ENCODE results near the gene TSN. TPM values are rescaled to one million over a fixed set of nuclear protein-coding genes. Genes with fewer than 3 reads are reported as not detected.

The TSN gene
- total RNA-seq, 1 experiment from 2014 or later, result 96.0 TPM

- POLR2A ChIA-PET, result no interaction called here
Observed at GRCh38 chr2:121788685-121789084, 33.2 kb downstream of the TSN start.

GRCh38 chr2:121790276-121790956, 35.0 kb downstream of the TSN start:
- Histone ChIP-seq H3K4me3 (ENCODE audit: low read depth in 2 of 2, low read length in 2 of 2) (no peak overlapping the region), H3K9me3 (ENCODE audit: control insufficient read depth, insufficient read depth, low read depth, low read length) (no peaks in the 10 kb centered on the region), H3K36me3 (ENCODE audit: control insufficient read depth, insufficient read depth, low read length) (no peaks in the 10 kb centered on the region), H3K27ac (ENCODE audit: low read length) (no peak overlapping the region), H3K4me1 (ENCODE audit: control insufficient read depth, insufficient read depth, low read length) (no peaks in the 10 kb centered on the region), H3K27me3 (ENCODE audit: control insufficient read depth, insufficient read depth, low read length) (no peaks in the 10 kb centered on the region)
- intact Hi-C loops (cut with micrococcal nuclease; ENCODE audit: unreplicated experiment) (no loop called here), in situ Hi-C loops (cut with HindIII; ENCODE audit: low pct_unique_long_range_greater_than_20kb, low sequenced_read_pairs) (no loop called here)
- ATAC-seq (peak; percentile 86), DNase-seq (ENCODE audit: low read depth, low spot score) (peak; percentile 42)
- ChIA-PET CTCF (no interaction called here), POLR2A (no interaction called here)
- TF ChIP-seq, protein P1, sequence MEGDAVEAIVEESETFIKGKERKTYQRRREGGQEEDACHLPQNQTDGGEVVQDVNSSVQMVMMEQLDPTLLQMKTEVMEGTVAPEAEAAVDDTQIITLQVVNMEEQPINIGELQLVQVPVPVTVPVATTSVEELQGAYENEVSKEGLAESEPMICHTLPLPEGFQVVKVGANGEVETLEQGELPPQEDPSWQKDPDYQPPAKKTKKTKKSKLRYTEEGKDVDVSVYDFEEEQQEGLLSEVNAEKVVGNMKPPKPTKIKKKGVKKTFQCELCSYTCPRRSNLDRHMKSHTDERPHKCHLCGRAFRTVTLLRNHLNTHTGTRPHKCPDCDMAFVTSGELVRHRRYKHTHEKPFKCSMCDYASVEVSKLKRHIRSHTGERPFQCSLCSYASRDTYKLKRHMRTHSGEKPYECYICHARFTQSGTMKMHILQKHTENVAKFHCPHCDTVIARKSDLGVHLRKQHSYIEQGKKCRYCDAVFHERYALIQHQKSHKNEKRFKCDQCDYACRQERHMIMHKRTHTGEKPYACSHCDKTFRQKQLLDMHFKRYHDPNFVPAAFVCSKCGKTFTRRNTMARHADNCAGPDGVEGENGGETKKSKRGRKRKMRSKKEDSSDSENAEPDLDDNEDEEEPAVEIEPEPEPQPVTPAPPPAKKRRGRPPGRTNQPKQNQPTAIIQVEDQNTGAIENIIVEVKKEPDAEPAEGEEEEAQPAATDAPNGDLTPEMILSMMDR (IDR thresholded peaks at IDR 0.05), result no peak
- TF ChIP-seq SIN3A (IDR thresholded peaks at IDR 0.05; ENCODE audit: borderline replicate concordance, insufficient read depth, low read depth, low read length) (no peak), TCF7L2 (IDR thresholded peaks at IDR 0.05; ENCODE audit: low read depth, low read length) (no peak), POLR2AphosphoS5 (IDR thresholded peaks at IDR 0.05; ENCODE audit: low read depth, low read length) (no peak)
- TF ChIP-seq, protein P2, sequence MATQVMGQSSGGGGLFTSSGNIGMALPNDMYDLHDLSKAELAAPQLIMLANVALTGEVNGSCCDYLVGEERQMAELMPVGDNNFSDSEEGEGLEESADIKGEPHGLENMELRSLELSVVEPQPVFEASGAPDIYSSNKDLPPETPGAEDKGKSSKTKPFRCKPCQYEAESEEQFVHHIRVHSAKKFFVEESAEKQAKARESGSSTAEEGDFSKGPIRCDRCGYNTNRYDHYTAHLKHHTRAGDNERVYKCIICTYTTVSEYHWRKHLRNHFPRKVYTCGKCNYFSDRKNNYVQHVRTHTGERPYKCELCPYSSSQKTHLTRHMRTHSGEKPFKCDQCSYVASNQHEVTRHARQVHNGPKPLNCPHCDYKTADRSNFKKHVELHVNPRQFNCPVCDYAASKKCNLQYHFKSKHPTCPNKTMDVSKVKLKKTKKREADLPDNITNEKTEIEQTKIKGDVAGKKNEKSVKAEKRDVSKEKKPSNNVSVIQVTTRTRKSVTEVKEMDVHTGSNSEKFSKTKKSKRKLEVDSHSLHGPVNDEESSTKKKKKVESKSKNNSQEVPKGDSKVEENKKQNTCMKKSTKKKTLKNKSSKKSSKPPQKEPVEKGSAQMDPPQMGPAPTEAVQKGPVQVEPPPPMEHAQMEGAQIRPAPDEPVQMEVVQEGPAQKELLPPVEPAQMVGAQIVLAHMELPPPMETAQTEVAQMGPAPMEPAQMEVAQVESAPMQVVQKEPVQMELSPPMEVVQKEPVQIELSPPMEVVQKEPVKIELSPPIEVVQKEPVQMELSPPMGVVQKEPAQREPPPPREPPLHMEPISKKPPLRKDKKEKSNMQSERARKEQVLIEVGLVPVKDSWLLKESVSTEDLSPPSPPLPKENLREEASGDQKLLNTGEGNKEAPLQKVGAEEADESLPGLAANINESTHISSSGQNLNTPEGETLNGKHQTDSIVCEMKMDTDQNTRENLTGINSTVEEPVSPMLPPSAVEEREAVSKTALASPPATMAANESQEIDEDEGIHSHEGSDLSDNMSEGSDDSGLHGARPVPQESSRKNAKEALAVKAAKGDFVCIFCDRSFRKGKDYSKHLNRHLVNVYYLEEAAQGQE (IDR thresholded peaks at IDR 0.05; ENCODE audit: insufficient read depth in 1 of 2, low read depth in 2 of 2, low read length in 1 of 2), result no peak
- BruUV-seq (replicated peaks), result no TSS peak

More at GRCh38 chr2:121788685-121789084, 33.2 kb downstream of the TSN start:
- Histone ChIP-seq H3K4me1 (ENCODE audit: control insufficient read depth, insufficient read depth, low read length) (no peaks in the 10 kb centered on the region), H3K36me3 (ENCODE audit: control insufficient read depth, insufficient read depth, low read length) (no peaks in the 10 kb centered on the region), H3K4me3 (ENCODE audit: low read depth in 2 of 2, low read length in 2 of 2) (no peak overlapping the region), H3K27me3 (ENCODE audit: control insufficient read depth, insufficient read depth, low read length) (no peaks in the 10 kb centered on the region), H3K27ac (ENCODE audit: low read length) (no peak overlapping the region), H3K9me3 (ENCODE audit: control insufficient read depth, insufficient read depth, low read depth, low read length) (no peaks in the 10 kb centered on the region)
- in situ Hi-C loops (cut with HindIII; ENCODE audit: low pct_unique_long_range_greater_than_20kb, low sequenced_read_pairs) (no loop called here), intact Hi-C loops (cut with micrococcal nuclease; ENCODE audit: unreplicated experiment) (no loop called here)
- BruUV-seq (replicated peaks), result no TSS peak
- TF ChIP-seq, protein P2 (IDR thresholded peaks at IDR 0.05; ENCODE audit: insufficient read depth in 1 of 2, low read depth in 2 of 2, low read length in 1 of 2), result no peak
- TF ChIP-seq, protein P1 (IDR thresholded peaks at IDR 0.05), result no peak
- TF ChIP-seq POLR2AphosphoS5 (IDR thresholded peaks at IDR 0.05; ENCODE audit: low read depth, low read length) (no peak), TCF7L2 (IDR thresholded peaks at IDR 0.05; ENCODE audit: low read depth, low read length) (no peak), SIN3A (IDR thresholded peaks at IDR 0.05; ENCODE audit: borderline replicate concordance, insufficient read depth, low read depth, low read length) (no peak)
- no peak for DNase-seq (ENCODE audit: low read depth, low spot score)
- no peak for ATAC-seq
- CTCF ChIA-PET, result no interaction called here
